Measurements from ENCODE around the gene ALPL.
"Not testable (repeated sequence)": the region's sequence is repeated elsewhere in the genome, so short reads cannot be mapped to it uniquely, and the experiment has no call there.

Gene ALPL

DNA sequence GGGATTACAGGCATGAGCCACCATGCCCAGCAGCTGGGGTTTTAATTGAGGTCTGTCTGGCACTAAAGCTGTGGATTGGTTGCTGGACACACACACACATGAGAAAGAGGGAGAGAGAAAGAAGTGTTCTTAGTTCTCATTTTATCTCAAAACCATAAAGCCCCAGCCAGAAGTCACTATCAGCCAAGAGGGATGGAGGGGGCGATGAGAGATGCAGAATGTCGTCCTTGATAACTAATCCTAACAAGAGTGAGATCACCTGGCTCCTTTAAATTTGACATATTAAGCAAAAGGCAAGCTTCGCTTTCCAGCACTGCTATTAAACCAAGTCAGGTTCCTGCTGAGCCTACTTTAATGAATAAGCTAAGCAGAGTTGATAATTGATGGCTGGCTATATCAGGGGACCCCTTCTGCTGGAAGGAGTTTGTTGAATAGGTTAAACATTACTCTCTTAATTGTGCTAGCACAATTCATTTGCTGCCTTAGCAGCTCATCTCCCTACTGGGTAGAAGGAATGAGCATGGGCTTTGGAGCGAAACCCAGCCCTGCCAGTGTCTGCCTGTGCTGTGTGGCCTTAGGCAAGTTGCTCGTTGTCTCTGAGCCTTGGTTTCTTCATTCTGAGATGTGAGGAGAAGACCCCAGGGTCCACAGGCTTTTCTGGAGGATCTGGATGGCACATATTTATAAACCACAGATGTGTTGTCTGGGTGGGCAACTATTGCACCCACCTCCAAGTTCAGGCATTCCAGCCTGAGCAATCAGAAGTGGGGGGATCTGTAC lies 50.8 kb downstream of the ALPL start:
- DNase-seq (ENCODE audit: low read depth in 2 of 2): no peak

DNA sequence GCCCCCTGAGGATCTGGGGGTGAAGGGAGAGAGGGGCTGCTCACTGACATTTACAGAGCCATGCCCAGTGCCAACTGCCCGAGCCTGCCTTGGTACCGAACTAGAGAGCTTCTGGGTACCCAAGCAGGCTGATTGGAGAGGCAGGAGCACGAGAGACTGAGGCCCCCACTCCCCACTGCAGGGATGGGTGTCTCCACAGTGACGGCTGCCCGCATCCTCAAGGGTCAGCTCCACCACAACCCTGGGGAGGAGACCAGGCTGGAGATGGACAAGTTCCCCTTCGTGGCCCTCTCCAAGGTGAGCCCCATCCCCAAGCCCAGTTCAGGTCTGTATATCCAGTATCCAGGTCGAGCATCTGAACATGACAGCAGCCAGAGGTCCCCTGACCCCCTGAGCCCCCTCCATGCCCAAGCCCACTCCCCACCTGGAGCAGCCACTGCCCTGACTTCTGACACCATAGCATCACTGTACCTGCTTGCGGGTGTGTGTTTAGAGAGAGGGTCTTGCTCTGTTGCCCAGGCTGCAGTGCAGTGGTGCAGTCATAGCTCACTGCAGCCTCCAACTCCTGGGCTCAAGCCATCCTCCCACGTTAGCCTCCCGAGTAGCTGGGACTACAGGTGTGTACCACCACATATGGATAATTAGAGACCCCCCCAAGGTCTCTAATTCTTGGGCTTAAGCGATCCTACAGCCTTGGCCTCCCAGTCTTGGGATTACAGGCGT lies 51.9 kb downstream of the ALPL start:
- no peak for DNase-seq (ENCODE audit: low read depth in 2 of 2)

DNA sequence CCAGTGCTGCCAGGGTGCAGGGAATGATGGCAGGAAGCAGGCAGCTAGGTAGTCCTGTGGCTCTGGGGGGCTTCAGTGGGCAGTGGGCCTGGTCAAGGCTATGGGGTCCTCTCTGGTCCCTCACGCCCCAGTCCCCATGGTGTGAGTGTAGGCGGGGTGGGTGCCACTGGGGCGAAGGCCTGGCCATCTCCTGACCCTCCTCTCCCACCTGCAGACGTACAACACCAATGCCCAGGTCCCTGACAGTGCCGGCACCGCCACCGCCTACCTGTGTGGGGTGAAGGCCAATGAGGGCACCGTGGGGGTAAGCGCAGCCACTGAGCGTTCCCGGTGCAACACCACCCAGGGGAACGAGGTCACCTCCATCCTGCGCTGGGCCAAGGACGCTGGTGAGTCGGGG lies 53.7 kb downstream of the ALPL start:
- no peak for DNase-seq (ENCODE audit: low read depth in 2 of 2)

GRCh38 chr1:21563971-21564370 lies 54.7 kb downstream of the ALPL start:
- no peak for DNase-seq (ENCODE audit: low read depth in 2 of 2)

GRCh38 chr1:21564521-21565095 lies 55.4 kb downstream of the ALPL start:
- no peak for DNase-seq (ENCODE audit: low read depth in 2 of 2)

GRCh38 chr1:21565285-21565684 lies 56.1 kb downstream of the ALPL start:
- DNase-seq (ENCODE audit: low read depth in 2 of 2): no peak

DNA sequence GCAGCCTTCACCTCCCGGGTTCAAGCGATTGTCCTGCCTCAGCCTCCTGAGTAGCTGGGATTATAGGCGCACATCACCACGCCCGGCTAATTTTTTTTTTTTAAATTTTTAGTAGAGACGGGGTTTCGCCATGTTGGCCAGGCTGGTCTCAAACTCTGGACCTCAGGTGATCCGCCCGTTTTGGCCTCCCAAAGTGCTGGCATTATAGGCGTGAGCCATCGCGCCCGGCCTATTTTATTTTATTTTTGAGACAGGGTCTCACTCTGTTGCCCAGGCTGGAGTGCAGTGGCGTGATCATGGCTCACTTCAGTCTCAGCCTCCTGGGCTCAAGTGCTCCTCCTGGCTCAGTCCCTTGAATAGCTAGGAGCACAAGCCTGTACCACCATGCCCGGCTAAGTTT lies 57.1 kb downstream of the ALPL start:
- DNase-seq (ENCODE audit: low read depth in 2 of 2): not testable (repeated sequence)

- no peak for DNase-seq (ENCODE audit: low read depth in 2 of 2)
These were observed 58.2 kb downstream of the ALPL start for GRCh38 chr1:21567241-21568005.

GRCh38 chr1:21568006-21568746 lies 59.0 kb downstream of the ALPL start:
- no peak for DNase-seq (ENCODE audit: low read depth in 2 of 2)

GRCh38 chr1:21568809-21569385 lies 59.7 kb downstream of the ALPL start:
- no peak for DNase-seq (ENCODE audit: low read depth in 2 of 2)

DNA sequence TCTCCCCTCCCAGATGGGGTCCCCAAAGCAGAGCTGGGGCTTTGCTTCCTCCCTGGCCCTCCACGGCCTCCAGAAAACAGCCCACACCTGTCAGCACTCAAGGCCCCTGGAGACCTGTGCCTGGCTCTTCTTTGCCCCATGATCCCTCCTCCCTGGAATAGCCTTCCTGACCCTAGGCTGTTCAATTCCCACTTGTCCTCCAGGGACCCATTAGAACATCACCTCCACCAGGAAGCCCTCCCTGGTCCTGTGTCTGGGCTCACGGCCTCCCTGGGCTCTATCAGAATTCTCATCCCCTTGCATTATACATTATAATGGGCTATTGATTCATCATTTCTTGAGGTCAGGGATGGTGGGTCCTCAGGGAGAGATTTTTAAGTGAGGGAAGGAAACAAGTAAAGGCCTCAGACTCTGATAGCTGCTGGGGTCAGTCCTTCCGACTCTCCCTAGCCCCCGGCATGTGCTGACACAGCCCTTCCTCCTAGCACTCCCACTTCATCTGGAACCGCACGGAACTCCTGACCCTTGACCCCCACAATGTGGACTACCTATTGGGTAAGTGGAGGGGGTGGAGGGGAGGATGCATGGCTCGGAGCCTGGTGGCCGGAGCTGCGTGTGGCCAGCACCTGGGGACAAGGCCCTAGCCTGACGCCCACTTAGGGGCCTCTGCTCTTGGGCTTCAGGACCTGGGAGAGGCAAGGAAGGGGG lies 60.8 kb downstream of the ALPL start:
- no peak for DNase-seq (ENCODE audit: low read depth in 2 of 2)

DNA sequence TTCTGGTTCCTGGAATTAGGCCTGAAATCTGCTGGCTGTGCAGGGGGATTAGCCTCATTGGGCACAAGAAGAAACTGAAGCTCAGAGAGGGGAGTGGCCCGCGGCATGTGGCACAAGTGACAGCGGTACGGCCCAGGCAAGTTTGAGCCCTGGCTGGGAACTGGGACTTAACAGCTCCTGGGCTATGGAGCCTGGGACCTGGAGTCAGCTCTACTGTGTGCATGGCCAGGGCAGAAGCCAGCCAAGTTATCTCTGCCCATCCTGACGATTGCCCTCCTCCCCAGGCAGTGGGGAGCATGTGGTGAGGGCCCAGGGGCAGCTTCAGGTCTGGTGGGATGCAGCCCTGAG lies 61.3 kb downstream of the ALPL start:
- no peak for DNase-seq (ENCODE audit: low read depth in 2 of 2)

DNA sequence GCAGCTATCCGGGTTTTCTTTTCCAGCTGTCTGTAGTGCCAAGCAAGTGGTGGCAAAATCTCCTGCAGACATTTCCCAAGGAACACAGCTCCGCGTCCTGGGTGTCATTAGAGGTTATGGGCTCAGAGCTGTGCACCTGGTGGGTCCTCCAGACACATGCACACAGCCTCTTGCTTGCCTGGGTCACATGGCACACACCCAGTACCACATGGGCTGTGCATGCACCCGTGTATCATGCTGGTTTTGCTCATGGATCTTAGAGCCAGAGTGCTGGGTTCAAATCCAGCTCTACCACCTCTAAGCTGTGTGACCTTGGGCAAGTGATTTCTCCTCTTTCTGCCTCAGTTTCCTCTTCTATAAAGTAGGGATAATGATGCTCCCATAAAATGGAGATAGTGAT lies 61.7 kb downstream of the ALPL start:
- no peak for DNase-seq (ENCODE audit: low read depth in 2 of 2)

- DNase-seq (ENCODE audit: low read depth in 2 of 2): no peak
These were observed 63.0 kb downstream of the ALPL start for GRCh38 chr1:21572221-21572620.

DNA sequence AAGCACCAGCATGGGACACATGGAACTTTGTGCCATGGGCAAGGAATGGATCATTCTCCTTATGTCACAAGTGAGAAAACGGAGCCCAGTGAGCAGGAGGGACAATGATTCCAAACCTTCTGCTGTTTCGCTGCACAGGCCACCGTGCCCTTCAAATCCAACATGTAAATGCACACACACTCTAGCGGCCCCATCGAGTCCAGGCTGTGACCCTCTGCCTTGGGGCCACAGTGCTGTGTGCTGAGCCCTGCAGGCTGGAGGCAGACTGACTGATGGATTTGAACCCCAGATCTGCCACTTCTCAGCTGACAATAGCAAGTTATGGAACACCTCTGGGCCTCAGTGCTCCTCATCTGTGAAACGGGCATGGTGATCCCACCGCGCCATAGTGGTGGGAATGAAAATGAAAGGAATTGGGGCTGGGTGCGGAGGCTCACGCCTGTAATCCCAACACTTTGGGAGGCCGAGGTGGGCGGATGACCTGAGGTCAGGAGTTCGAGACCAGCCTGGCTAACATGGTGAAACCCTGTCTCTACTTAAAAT lies 63.6 kb downstream of the ALPL start:
- DNase-seq (ENCODE audit: low read depth in 2 of 2): no peak

- no peak for DNase-seq (ENCODE audit: low read depth in 2 of 2)
These were observed 64.3 kb downstream of the ALPL start for GRCh38 chr1:21573475-21573874.

- DNase-seq (ENCODE audit: low read depth in 2 of 2): no peak
These were observed 64.8 kb downstream of the ALPL start for GRCh38 chr1:21573971-21574465.

DNA sequence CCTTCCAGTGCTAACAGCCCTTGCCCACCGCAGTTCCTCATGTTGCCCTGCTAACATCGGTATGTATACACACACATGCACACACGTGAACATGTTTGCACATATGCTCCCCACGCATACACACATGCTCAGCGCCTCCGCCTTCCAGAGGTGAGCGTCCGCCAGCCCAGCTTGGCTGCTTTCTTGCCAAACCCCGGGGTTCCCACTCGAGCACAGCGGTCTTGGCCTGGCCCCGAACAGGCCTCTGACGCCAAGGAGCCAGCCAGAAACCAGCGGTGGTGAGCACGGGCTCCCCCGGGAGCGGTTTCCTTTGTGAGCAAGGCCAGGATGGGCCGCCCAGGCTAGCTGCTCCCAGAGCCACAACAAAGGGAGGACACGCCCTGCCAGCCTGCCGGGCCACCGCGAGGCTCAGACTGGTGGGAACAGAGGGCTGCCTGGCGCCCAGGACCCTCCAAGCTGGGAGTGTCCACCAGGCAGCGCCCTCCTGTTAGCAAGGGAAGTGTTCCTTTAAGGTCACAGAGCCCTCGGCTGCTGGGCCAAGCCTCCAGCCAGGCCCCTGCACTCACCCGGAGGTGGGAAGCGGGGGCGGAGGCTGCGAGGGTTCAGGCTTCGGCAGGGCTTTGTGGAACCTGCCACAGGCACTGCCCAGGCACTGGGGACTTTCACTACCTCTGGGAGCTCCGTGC lies 65.4 kb downstream of the ALPL start:
- DNase-seq (ENCODE audit: low read depth in 2 of 2): no peak

DNA sequence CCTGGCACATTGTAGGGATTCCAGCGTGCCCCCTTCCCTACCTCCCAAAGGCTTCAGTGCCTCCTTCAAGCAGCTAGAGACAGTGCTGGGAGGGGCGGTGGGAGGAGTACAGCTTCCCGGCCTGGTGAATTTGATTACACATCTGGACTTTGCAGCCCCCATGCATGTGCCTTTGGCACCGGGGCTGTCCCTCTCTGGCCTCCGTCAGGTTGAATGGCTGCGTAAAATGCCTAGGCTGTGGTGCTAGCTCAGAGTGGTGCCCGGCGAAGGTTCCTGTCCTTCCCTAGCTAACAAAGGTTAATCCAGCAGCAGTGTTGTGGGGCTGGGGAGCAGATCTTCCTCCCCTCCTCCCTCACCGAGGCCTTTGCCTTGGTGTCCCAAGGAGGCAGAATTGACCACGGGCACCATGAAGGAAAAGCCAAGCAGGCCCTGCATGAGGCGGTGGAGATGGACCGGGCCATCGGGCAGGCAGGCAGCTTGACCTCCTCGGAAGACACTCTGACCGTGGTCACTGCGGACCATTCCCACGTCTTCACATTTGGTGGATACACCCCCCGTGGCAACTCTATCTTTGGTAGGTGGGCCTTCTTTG lies 66.2 kb downstream of the ALPL start:
- no peak for DNase-seq (ENCODE audit: low read depth in 2 of 2)
